Uterus (tissue), 4 donors: ENCODE data around the gene P4HTM. TPM values are rescaled to one million over a fixed set of nuclear protein-coding genes. Genes with fewer than 3 reads are reported as not detected.

Experiments
- DNase-seq, 2 donors: peaks; one replicate each; pipeline ENCODE4 v3.0.0-alpha.2; 2019 to 2020
- H3K27ac ChIP-seq, 2 donors: fragments of 200-600 bp; sonication (generic); 1 replicate in 1 of 2; 2 replicates in 1 of 2; pipeline ENCODE4 v1.5.1; 2016 to 2018
- H3K27me3 ChIP-seq, 2 donors: fragments of 200-600 bp; sonication (generic); one replicate each; pipeline ENCODE4 v1.5.1; 2018 to 2019; ENCODE audit warnings: control low read depth in 1 of 2
- H3K36me3 ChIP-seq, 2 donors: fragments of 200-600 bp; sonication (generic); one replicate each; pipeline ENCODE4 v1.5.1; 2019; ENCODE audit warnings: control low read depth in 1 of 2
- H3K4me1 ChIP-seq, 2 donors: fragments of 200-600 bp; sonication (generic); one replicate each; pipeline ENCODE4 v1.5.1; 2018 to 2019; ENCODE audit warnings: control low read depth in 1 of 2
- H3K4me3 ChIP-seq, 2 donors: fragments of 200-600 bp; sonication (generic); 1 replicate in 1 of 2; 2 replicates in 1 of 2; pipeline ENCODE4 v1.5.1; 2018 to 2019; ENCODE audit warnings: mild to moderate bottlenecking in 1 of 2
- H3K9me3 ChIP-seq, 2 donors: fragments of 200-600 bp; sonication (generic); one replicate each; pipeline ENCODE4 v1.5.1; 2019; ENCODE audit warnings: control low read depth in 1 of 2
- POLR2A ChIP-seq, 2 donors: fragments of 450-650 bp; IDR thresholded peaks; one replicate each; pipeline ENCODE4 v1.6.1; 2016; ENCODE audit warnings: antibody characterized with exemption in 2 of 2, mild to moderate bottlenecking in 1 of 2, moderate library complexity in 1 of 2
- intact Hi-C: fragments of 100-400 bp; cut with DNase I; formaldehyde crosslinking; loops from one replicate; pipeline ENCODE4 v1.15.1; 2023; ENCODE audit warnings: low total_unique reads
- total RNA-seq, 4 donors: library from RNA; depleted of rRNA in 3 of 4; stranded (reverse); fragments of >200 nt in 3 of 4; gene quantifications; one replicate each; pipeline versions ENCODE4 v1.1.0 to v1.2.4, GENCODE V29; 2014 to 2023
- TF ChIP-seq, protein P1 (sequence below), 4 experiments: fragments of 200-600 bp in 2 of 4; fragments of 450-650 bp in 2 of 4; sonication (generic) in 2 of 4; IDR thresholded peaks; one replicate each; pipeline ENCODE4 v1.5.1; 2016 to 2019; ENCODE audit warnings: antibody characterized with exemption in 4 of 4, mild to moderate bottlenecking in 2 of 4, moderate library complexity in 1 of 4
- donor health status: DM: yes; HTN: yes; CAD: no.

P4HTM gene
- total RNA-seq, 4 donors from 2014 or later, result 35.0 to 81.5 (median 51.1) TPM

DNA sequence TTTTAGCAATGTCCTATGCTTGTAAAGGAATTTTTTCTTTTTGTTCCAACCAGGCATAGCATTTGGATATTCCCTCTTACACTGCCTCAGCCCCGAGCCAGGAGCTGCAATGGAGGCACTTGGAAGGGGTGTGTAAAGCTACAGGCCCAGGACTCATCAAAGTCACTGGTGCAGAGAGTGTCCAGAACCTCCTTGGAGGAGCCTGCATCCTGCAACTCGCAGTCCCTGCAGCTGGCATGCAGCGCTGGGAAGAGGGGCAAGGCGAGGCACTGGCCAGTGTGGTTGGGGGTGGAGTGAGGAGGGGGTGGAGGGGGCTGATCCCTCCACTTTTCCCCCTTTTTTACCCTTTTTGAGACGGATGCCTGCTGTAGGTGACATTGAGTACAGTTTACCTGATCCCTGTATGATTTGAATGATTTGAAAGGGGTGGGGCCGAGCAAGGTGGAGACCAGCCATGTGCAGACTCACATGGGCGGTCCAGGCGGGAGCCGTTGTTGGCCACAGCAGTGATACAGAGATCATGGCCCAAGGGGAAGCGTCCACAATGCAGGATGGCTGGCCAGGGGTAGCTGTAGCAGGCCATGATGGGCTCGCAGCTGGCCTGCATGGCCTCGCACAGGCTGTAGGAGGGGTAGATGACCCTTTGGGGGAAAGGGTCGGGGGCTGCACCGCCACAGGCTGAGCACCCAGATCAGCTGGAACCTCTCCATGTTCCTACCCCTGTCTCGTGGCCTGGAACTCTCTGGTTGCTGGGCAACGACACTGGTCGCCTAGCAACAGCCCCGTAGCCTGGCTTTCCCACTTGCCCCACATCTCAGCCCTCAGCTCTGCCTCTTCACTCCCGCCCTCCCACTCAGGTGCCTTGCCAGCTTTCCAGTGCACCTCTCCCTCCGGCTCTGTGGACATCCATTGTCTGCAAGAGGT lies 7.9 kb downstream of the P4HTM start:
- intact Hi-C loops, result no loop called here
- Histone ChIP-seq H3K4me3 (no peak overlapping the region), H3K9me3 (no peaks in the 10 kb centered on the region), H3K36me3 (no peaks in the 10 kb centered on the region), H3K4me1 (peaks cover 0 to 6% of the 10 kb centered on the region in 2 donors), H3K27me3 (no peaks in the 10 kb centered on the region), H3K27ac (no peak overlapping the region)
- TF ChIP-seq, protein P1, sequence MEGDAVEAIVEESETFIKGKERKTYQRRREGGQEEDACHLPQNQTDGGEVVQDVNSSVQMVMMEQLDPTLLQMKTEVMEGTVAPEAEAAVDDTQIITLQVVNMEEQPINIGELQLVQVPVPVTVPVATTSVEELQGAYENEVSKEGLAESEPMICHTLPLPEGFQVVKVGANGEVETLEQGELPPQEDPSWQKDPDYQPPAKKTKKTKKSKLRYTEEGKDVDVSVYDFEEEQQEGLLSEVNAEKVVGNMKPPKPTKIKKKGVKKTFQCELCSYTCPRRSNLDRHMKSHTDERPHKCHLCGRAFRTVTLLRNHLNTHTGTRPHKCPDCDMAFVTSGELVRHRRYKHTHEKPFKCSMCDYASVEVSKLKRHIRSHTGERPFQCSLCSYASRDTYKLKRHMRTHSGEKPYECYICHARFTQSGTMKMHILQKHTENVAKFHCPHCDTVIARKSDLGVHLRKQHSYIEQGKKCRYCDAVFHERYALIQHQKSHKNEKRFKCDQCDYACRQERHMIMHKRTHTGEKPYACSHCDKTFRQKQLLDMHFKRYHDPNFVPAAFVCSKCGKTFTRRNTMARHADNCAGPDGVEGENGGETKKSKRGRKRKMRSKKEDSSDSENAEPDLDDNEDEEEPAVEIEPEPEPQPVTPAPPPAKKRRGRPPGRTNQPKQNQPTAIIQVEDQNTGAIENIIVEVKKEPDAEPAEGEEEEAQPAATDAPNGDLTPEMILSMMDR (IDR thresholded peaks at IDR 0.05), result no peak
- no peak for TF ChIP-seq POLR2A (IDR thresholded peaks at IDR 0.05)
- no peak for DNase-seq

DNA sequence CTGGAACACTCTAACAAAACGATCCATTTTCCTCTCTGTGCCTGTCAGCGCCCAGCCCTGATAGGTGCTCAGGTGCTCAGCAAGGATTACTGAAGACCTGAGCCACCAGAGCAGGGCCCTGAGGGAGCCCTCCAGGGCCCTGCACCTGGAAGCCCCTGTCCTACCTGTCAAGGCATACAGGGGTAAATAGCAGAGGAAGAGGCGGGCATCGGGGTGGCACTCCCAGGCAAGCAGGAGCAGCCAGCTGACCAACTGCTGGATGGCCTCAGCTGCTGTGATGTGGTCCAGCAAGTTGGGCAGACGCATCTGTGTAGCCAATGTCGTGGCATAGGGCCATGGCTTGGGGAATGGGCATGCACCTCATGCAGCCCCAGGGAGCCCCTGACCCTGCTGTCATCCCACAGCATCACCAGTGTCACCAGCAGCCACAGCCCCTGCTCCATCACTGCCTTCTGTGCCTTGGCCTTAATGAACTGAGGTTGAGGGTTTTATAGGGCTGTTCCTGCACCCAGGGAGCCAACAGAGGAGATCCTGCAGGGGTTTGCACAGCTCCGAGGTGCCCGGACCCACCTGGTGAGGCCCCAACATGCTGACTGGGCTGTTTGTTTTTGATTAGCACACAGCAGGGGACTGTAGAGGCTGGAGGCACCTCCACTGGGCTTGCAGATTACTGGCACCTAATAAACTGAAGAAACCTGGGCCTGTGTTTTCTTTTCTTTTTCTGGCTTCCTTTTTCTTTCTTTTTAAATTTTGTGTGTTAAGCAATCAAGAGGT lies 9.2 kb downstream of the P4HTM start:
- DNase-seq, result no peak
- no peaks in the 10 kb centered on the region for H3K9me3 ChIP-seq
- no peaks in the 10 kb centered on the region for H3K36me3 ChIP-seq
- TF ChIP-seq, protein P1 (IDR thresholded peaks at IDR 0.05), result no peak
- TF ChIP-seq POLR2A (IDR thresholded peaks at IDR 0.05), result no peak
- no peaks in the 10 kb centered on the region for H3K27me3 ChIP-seq
- H3K27ac ChIP-seq, result no peak overlapping the region
- intact Hi-C loops, result no loop called here
- H3K4me1 ChIP-seq, result peaks cover 0 to 6% of the 10 kb centered on the region in 2 donors
- no peak overlapping the region for H3K4me3 ChIP-seq

DNA sequence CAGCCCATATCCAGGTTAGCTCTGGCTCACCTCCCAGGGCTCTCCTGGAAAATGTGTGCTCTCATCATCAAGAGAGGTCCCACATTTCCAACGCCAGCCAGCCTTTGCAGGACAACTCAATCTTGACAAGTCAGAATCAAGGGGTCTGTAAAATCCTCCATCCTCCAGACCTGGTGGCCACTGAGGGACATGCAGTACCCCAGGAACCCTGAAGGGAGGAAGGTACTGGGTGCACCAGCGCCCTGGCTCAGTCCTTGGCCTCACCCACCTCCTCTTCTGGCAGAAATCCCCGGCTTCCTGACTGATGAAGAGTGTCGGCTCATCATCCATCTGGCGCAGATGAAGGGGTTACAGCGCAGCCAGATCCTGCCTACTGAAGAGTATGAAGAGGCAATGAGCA lies 11.1 kb downstream of the P4HTM start:
- DNase-seq, result no peak
- intact Hi-C loops, result no loop called here
- H3K27ac ChIP-seq, result no peak overlapping the region
- TF ChIP-seq, protein P1 (IDR thresholded peaks at IDR 0.05), result no peak
- TF ChIP-seq POLR2A (IDR thresholded peaks at IDR 0.05), result no peak
- H3K27me3 ChIP-seq, result no peaks in the 10 kb centered on the region
- peaks cover 0 to 6% of the 10 kb centered on the region in 2 donors for H3K4me1 ChIP-seq
- no peak overlapping the region for H3K4me3 ChIP-seq
- no peaks in the 10 kb centered on the region for H3K36me3 ChIP-seq
- H3K9me3 ChIP-seq, result no peaks in the 10 kb centered on the region

DNA sequence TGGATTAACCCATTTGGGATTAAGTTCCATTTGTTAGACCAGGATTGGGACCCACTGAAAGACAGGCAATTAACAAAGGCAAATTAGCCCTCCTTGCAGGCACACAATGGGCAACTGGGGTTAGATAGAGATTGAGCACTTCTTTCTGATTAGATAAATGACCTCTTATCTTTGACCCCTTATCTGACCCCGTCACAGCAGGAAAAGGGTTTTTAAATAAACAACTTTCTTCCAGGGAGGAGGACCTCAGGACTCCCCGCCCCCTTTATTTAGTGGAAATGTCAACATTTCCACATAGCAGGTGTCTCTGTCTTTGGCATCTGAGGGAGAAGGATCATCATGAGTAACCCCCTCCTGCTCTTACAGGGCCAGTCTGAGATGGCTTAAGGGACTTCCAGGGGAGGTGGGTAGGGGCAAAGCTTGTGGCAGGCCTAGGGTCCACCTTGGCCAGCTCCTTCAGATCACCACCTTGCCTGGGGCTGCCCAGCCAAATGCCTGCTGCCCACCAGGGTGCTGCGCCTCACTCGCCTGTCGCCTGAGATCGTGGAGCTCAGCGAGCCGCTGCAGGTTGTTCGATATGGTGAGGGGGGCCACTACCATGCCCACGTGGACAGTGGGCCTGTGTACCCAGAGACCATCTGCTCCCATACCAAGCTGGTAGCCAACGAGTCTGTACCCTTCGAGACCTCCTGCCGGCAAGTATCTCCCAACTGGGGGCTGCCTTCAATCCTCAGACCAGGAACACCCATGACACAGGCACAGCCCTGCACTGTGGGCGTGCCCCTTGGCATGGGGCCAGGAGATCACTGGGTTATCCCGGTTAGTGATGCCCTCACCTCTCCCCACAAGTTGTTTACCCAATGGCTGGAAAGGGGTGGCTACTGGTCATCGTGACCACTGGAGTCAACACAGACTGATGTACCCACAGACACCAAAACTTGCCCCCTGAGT lies 14.6 kb downstream of the P4HTM start:
- no peaks in the 10 kb centered on the region for H3K27me3 ChIP-seq
- intact Hi-C loops, result no loop called here
- no peak overlapping the region for H3K27ac ChIP-seq
- no peak overlapping the region for H3K4me3 ChIP-seq
- H3K9me3 ChIP-seq, result no peaks in the 10 kb centered on the region
- no peaks in the 10 kb centered on the region for H3K4me1 ChIP-seq
- no peak for TF ChIP-seq POLR2A (IDR thresholded peaks at IDR 0.05)
- TF ChIP-seq, protein P1 (IDR thresholded peaks at IDR 0.05), result no peak
- no peak for DNase-seq
- H3K36me3 ChIP-seq, result no peaks in the 10 kb centered on the region
